A673 (cell line): Measurements from ENCODE around the gene POLD2.

Experiments used
- EZH2 ChIP-seq: fragments of 200-600 bp; sonication (generic); IDR thresholded peaks from 2 replicates; pipeline ENCODE4 v1.6.1; 2017; ENCODE audit warnings: borderline replicate concordance, low read depth, mild to moderate bottlenecking, mixed read lengths, antibody characterized with exemption, low read length; ENCODE audit not compliant: poor library complexity, severe bottlenecking
- TF ChIP-seq, protein P1 (sequence below): fragments of 300-800, 200-600 bp; sonication (generic); conservative IDR thresholded peaks from 2 replicates; pipeline ENCODE4 v1.5.1; 2017; ENCODE audit warnings: low read depth, mild to moderate bottlenecking, antibody characterized with exemption, low read length, moderate library complexity, mixed read lengths

DNA sequence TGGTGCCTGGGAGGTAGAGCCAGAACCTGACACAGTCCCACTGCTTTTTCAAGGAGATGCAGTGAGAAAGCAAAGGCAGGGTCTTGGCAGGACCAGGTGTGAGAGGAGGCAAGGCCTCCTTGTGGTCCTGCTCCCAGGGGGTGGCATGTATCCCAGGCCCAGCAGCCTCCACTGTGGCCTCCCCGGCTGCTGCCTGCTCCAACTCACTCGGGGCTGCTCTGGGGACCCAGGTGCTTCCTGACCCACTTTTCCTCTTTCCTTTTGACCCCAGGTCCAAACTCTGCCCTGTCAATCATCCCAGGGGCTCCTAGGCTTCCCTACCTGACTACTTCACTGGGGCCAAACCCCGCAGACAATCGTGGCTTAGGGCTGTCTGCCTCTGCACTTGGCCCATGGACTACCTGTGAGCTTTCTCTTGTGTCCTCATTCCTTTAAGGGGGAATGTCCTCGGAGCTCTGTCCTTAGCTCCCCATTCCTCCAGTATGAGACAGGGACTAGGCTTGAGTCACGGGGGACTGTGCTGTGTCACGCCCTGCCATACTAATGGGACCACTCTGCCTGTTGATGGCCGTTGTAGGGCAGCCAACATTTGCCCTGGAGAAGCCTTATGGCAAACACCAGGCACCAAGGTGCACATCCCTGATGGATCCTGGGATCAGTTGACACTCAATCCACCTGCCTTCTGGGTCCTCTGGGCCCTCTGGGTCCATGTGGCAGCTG is 20.3 kb downstream of the POLD2 start:
- TF ChIP-seq, protein P1, sequence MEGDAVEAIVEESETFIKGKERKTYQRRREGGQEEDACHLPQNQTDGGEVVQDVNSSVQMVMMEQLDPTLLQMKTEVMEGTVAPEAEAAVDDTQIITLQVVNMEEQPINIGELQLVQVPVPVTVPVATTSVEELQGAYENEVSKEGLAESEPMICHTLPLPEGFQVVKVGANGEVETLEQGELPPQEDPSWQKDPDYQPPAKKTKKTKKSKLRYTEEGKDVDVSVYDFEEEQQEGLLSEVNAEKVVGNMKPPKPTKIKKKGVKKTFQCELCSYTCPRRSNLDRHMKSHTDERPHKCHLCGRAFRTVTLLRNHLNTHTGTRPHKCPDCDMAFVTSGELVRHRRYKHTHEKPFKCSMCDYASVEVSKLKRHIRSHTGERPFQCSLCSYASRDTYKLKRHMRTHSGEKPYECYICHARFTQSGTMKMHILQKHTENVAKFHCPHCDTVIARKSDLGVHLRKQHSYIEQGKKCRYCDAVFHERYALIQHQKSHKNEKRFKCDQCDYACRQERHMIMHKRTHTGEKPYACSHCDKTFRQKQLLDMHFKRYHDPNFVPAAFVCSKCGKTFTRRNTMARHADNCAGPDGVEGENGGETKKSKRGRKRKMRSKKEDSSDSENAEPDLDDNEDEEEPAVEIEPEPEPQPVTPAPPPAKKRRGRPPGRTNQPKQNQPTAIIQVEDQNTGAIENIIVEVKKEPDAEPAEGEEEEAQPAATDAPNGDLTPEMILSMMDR, result no peak
- TF ChIP-seq EZH2, result no peak
